Lower leg skin (tissue), 4 donors: ENCODE data around the gene HCN4. TPM values are rescaled to one million over a fixed set of nuclear protein-coding genes. Genes with fewer than 3 reads are reported as not detected.

Source experiments
- DNase-seq, 2 donors: peaks; one replicate each; pipeline ENCODE4 v3.0.0-alpha.2; 2019; ENCODE audit warnings: low spot score in 2 of 2
- H3K4me3 ChIP-seq: fragments of 200-600 bp; sonication (generic); 2 replicates; pipeline ENCODE4 v1.5.1; 2017; ENCODE audit warnings: mild to moderate bottlenecking, low read depth; ENCODE audit not compliant: poor library complexity, severe bottlenecking
- POLR2A ChIP-seq, 2 donors: fragments of 450-650 bp; IDR thresholded peaks; one replicate each; pipeline ENCODE4 v1.6.1; 2016 to 2017; ENCODE audit warnings: antibody characterized with exemption in 2 of 2, mild to moderate bottlenecking in 1 of 2, moderate library complexity in 1 of 2
- WGBS, 2 donors: methylation state at CpG; one replicate each; pipeline ENCODE4 v1.1.5; 2018; 5-methylcytosine and 5-hydroxymethylcytosine counted together
- intact Hi-C: fragments of 100-400 bp; cut with DNase I; formaldehyde crosslinking; loops from one replicate; pipeline ENCODE4 v1.15.0; 2023; ENCODE audit warnings: low total_unique reads
- total RNA-seq, 4 donors: library from RNA; depleted of rRNA; stranded (reverse); fragments of >200 nt; gene quantifications; one replicate each; pipeline ENCODE4 v1.1.0, GENCODE V29; 2016
- TF ChIP-seq, protein P1 (sequence below), 3 donors: fragments of 450-650 bp; IDR thresholded peaks; one replicate each; pipeline ENCODE4 v1.5.1; 2016; ENCODE audit warnings: antibody characterized with exemption in 3 of 3, mild to moderate bottlenecking in 3 of 3, moderate library complexity in 2 of 3

Gene HCN4
- total RNA-seq, 4 donors from 2014 or later: 0.03 to 0.05 (median 0.04) TPM; not detected in 1

DNA sequence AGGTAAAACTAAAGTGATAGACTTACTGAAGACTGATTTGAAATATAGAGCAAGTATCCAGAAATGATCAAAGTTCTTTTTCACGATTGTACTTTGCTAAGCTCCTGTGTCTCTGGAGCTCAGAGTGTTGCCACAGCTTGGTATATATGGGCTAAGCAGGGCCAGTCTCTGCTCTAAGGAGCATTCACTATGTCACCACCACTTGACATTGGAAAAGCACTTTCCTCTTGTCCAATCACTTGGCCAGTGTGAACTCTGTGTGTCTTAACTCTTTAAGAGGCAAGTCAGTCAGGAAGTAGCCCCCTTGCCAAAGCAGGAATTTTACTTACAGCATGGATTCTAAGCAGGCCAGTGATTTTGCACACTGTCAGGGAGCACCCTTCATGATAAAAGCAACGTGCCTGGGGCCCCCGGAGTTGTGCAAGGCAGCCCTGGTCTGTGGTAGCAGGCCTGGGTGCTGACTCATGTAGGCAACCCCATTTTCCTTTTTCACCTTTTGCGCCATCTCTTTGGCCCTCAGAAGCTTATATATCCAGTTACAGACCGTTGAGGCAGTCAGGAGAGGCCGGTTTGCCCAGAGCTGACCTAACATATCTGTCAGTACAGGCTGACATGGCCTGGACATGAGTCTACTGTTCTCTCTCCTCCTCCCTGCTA lies 73.0 kb downstream of the HCN4 start:
- TF ChIP-seq POLR2A (IDR thresholded peaks at IDR 0.05): no peak
- TF ChIP-seq, protein P1, sequence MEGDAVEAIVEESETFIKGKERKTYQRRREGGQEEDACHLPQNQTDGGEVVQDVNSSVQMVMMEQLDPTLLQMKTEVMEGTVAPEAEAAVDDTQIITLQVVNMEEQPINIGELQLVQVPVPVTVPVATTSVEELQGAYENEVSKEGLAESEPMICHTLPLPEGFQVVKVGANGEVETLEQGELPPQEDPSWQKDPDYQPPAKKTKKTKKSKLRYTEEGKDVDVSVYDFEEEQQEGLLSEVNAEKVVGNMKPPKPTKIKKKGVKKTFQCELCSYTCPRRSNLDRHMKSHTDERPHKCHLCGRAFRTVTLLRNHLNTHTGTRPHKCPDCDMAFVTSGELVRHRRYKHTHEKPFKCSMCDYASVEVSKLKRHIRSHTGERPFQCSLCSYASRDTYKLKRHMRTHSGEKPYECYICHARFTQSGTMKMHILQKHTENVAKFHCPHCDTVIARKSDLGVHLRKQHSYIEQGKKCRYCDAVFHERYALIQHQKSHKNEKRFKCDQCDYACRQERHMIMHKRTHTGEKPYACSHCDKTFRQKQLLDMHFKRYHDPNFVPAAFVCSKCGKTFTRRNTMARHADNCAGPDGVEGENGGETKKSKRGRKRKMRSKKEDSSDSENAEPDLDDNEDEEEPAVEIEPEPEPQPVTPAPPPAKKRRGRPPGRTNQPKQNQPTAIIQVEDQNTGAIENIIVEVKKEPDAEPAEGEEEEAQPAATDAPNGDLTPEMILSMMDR (IDR thresholded peaks at IDR 0.05): no peak
- WGBS, 2 donors: 76 to 80% methylated on average over 6 of the region's 6 CpGs
- H3K4me3 ChIP-seq: no peak overlapping the region
- intact Hi-C loops: no loop called here
- no peak for DNase-seq

DNA sequence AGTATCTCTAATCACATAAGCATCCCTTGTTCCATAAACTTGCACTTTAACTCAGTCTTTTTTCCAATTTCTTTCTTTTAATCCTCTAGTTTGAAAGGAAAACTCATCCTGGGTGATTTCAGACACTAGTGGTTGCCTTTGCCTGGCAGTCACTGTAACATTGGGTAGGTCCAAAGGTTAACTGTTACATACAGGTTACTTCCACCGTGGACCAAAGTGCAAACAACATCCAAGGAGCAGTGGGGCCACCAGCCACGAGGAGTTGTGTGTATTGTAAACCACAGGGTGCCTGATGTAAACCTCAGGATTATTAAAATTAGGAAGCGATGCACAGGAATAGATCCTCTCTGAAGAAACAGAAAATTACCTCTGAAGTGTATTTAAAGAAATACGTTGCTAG lies 75.0 kb downstream of the HCN4 start:
- no peak for DNase-seq
- 88 to 91% methylated on average over 4 of the region's 4 CpGs for WGBS, 2 donors
- no peak overlapping the region for H3K4me3 ChIP-seq
- intact Hi-C loops: no loop called here
- TF ChIP-seq, protein P1 (IDR thresholded peaks at IDR 0.05): no peak
- no peak for TF ChIP-seq POLR2A (IDR thresholded peaks at IDR 0.05)

DNA sequence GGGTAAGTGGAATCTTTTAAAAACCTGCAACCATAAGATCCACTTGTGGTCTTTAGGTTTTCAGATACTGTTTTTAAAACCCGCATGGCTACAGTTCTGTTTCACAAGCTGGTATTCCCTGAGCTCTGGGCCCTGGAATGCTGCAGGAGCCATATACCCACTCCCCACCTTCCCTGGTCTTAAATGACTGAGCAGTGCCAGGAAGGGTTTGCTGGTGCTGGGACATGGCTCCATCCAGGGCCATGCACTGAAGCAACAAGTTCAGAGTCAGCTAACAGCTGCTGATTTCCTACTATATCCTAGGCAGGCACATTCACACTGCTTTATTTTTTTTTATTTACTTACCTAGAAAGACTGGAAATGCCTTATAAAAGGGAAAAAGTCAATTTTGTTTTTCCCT lies 77.3 kb downstream of the HCN4 start:
- no peak overlapping the region for H3K4me3 ChIP-seq
- no peak for DNase-seq
- no peak for TF ChIP-seq POLR2A (IDR thresholded peaks at IDR 0.05)
- TF ChIP-seq, protein P1 (IDR thresholded peaks at IDR 0.05): no peak
- WGBS, 2 donors: 97 to 100% methylated on average over 1 of the region's 1 CpG
- intact Hi-C loops: no loop called here

DNA sequence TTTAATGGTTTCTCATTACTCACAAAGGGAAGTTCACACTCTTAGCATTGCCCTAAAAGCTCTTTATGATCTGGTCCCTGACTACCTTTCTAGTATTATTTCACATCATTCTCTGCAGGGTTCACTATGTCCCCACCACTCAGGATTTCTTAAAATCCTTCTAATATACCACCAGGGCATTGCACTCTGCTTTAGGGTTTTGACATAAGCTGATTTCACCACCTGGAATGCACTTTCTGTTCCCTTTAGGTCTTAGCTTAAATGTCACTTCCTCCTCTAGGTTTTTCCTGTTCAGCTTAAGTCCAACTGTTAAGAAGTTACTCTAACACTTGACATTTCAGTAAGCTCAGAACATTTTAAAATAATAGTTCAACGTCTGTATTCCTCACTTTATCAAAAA lies 81.7 kb downstream of the HCN4 start:
- WGBS, 2 donors: 71 to 73% methylated on average over 1 of the region's 1 CpG
- no peak for TF ChIP-seq POLR2A (IDR thresholded peaks at IDR 0.05)
- TF ChIP-seq, protein P1 (IDR thresholded peaks at IDR 0.05): no peak
- intact Hi-C loops: no loop called here
- H3K4me3 ChIP-seq: no peak overlapping the region
- DNase-seq: no peak

DNA sequence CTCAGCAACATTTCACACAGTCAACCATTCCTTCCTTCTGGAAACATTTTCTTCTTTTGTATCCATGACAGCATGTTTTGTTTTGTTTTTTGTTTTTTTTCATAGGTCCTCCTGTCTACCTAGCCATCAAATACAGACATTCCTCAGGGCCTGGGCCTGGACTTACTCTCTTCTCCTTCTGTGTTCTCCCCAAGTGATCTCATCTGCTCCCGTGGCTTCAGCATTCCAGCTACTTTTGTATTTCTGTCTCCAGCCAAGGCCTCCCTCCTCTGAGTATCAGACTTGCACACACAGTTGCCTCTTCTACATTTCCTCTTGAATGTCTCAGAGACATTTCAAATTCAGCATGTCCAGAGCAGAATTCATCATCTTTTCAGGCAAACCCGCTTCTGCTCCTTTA lies 82.4 kb downstream of the HCN4 start:
- 79 to 81% methylated on average over 2 of the region's 2 CpGs for WGBS, 2 donors
- H3K4me3 ChIP-seq: no peak overlapping the region
- no peak for DNase-seq
- intact Hi-C loops: no loop called here
- no peak for TF ChIP-seq POLR2A (IDR thresholded peaks at IDR 0.05)
- TF ChIP-seq, protein P1 (IDR thresholded peaks at IDR 0.05): no peak
